Fibroblast of lung (primary cell): Measurements from ENCODE around the gene POU3F1. TPM values are rescaled to one million over a fixed set of nuclear protein-coding genes. Genes with fewer than 3 reads are reported as not detected.
A peak's percentile ranks its signal among the peaks of the same experiment; 100 is the strongest.

Experiments used
- DNase-seq, 2 donors: peaks; one replicate each; pipeline versions ENCODE4 v3.0.0 to v3.0.0-alpha.2; 2010; ENCODE audit warnings: low read depth in 2 of 2
- H2AFZ ChIP-seq: 2 replicates; pipeline ENCODE4 v1.5.1; 2012; ENCODE audit warnings: low read length, control low read depth, inconsistent platforms
- H3K27ac ChIP-seq: 2 replicates; pipeline ENCODE4 v1.5.1; 2011; ENCODE audit warnings: low read length, control low read depth; ENCODE audit not compliant: insufficient read depth
- H3K27me3 ChIP-seq: 2 replicates; pipeline ENCODE4 v1.5.1; 2011; ENCODE audit warnings: mild to moderate bottlenecking, low read length; ENCODE audit not compliant: control insufficient read depth, insufficient read depth
- H3K36me3 ChIP-seq: 2 replicates; pipeline ENCODE4 v1.5.1; 2011; ENCODE audit warnings: low read length; ENCODE audit not compliant: control insufficient read depth, insufficient read depth
- H3K4me1 ChIP-seq: 2 replicates; pipeline ENCODE4 v1.5.1; 2011; ENCODE audit warnings: low read length; ENCODE audit not compliant: control insufficient read depth, insufficient read depth; ENCODE audit errors: extremely low read depth
- H3K4me2 ChIP-seq: 2 replicates; pipeline ENCODE4 v1.5.1; 2011; ENCODE audit warnings: low read length, control low read depth; ENCODE audit not compliant: insufficient read depth; ENCODE audit errors: extremely low read depth
- H3K4me3 ChIP-seq, 4 experiments: fragments of 200-600 bp in 1 of 4; sonication (generic) in 1 of 4; replicated peaks in 1 of 4; 2 replicates each; pipeline ENCODE4 v1.5.1; 2011 to 2016; ENCODE audit warnings: low read length in 4 of 4, low read depth in 3 of 4, mild to moderate bottlenecking in 3 of 4, control low read depth in 2 of 4, inconsistent platforms in 1 of 4, mixed read lengths in 1 of 4; ENCODE audit not compliant: insufficient read depth in 1 of 4; ENCODE audit errors: control extremely low read depth in 1 of 4
- H3K79me2 ChIP-seq: 2 replicates; pipeline ENCODE4 v1.5.1; 2012; ENCODE audit warnings: mild to moderate bottlenecking, low read length, inconsistent platforms; ENCODE audit not compliant: control insufficient read depth, insufficient read depth
- H3K9ac ChIP-seq: 2 replicates; pipeline ENCODE4 v1.5.1; 2011; ENCODE audit warnings: mild to moderate bottlenecking, low read length, control low read depth; ENCODE audit not compliant: insufficient read depth
- H3K9me3 ChIP-seq: 2 replicates; pipeline ENCODE4 v1.5.1; 2012; ENCODE audit warnings: low read depth, low read length; ENCODE audit not compliant: control insufficient read depth, insufficient read depth
- H4K20me1 ChIP-seq: 2 replicates; pipeline ENCODE4 v1.5.1; 2011; ENCODE audit warnings: low read length; ENCODE audit not compliant: control insufficient read depth, insufficient read depth; ENCODE audit errors: extremely low read depth
- CTCF ChIP-seq, 2 donors: IDR thresholded peaks in 1 of 2; conservative IDR thresholded peaks in 1 of 2; 1 replicate in 1 of 2; 2 replicates in 1 of 2; pipeline ENCODE4 v1.5.1; 2011 to 2012; ENCODE audit warnings: low read length in 2 of 2, control low read depth in 1 of 2, inconsistent platforms in 1 of 2, low read depth in 1 of 2, mild to moderate bottlenecking in 1 of 2
- EZH2 ChIP-seq: IDR thresholded peaks from 2 replicates; pipeline ENCODE4 v1.5.1; 2012; ENCODE audit warnings: low read length, control low read depth, mild to moderate bottlenecking; ENCODE audit errors: missing control alignments
- polyA plus RNA-seq, 2 donors: library from polyadenylated mRNA; depleted of rRNA in 1 of 2; stranded (reverse) in 1 of 2; unstranded in 1 of 2; fragments of >200 nt; gene quantifications; 2 replicates each; pipeline ENCODE4 v1.2.1, GENCODE V29; 2011 to 2012; ENCODE audit warnings: missing spikeins in 1 of 2
- total RNA-seq: library from RNA; depleted of rRNA; stranded (reverse); fragments of >200 nt; gene quantifications from 2 replicates; pipeline ENCODE4 v1.2.1, GENCODE V29; 2014

POU3F1 gene
- total and polyA plus RNA-seq, 2 donors (not counting 1 experiment from before 2014, with no cell fraction given) = under 0.01 TPM; not detected in 1

GRCh38 chr1:38029081-38029681, 17.4 kb downstream of the POU3F1 start:
- Histone ChIP-seq H3K27me3 (no peaks in the 10 kb centered on the region), H3K4me2 (peak overlapping the region; percentile 64), H4K20me1 (no peaks in the 10 kb centered on the region), H3K4me3 (no peak overlapping the region), H3K27ac (peak overlapping the region; percentile 54), H3K4me1 (peaks cover 16% of the 10 kb centered on the region), H3K79me2 (no peaks in the 10 kb centered on the region), H3K36me3 (peaks cover 7% of the 10 kb centered on the region), H3K9ac (no peak overlapping the region), H2AFZ (no peak overlapping the region), H3K9me3 (no peaks in the 10 kb centered on the region)
- DNase-seq = peak; percentile 46 to 53
- TF ChIP-seq EZH2 = no peak
- peak in 1 of 2 donors; percentile 27 for TF ChIP-seq CTCF (conservative IDR thresholded peaks at IDR 0.05 in 1 of 2, IDR thresholded peaks at IDR 0.05 in 1 of 2; ENCODE audit: low read depth in 1 of 2, low read length in 2 of 2)

GRCh38 chr1:38028671-38029070, 17.9 kb downstream of the POU3F1 start:
- H3K9me3 ChIP-seq = no peaks in the 10 kb centered on the region
- H3K27me3 ChIP-seq = no peaks in the 10 kb centered on the region
- H3K4me1 ChIP-seq = peaks cover 16% of the 10 kb centered on the region
- H3K4me3 ChIP-seq = no peak overlapping the region
- no peak overlapping the region for H3K27ac ChIP-seq
- H3K36me3 ChIP-seq = peaks cover 7% of the 10 kb centered on the region
- TF ChIP-seq EZH2 (no peak), CTCF (conservative IDR thresholded peaks at IDR 0.05 in 1 of 2, IDR thresholded peaks at IDR 0.05 in 1 of 2; ENCODE audit: low read depth in 1 of 2, low read length in 2 of 2) (peak in 1 of 2 donors; percentile 3)
- H3K79me2 ChIP-seq = no peaks in the 10 kb centered on the region
- DNase-seq = no peak
- no peak overlapping the region for H3K4me2 ChIP-seq
- no peaks in the 10 kb centered on the region for H4K20me1 ChIP-seq
- H2AFZ ChIP-seq = no peak overlapping the region
- no peak overlapping the region for H3K9ac ChIP-seq

GRCh38 chr1:38028105-38028591, 18.4 kb downstream of the POU3F1 start:
- H3K4me1 ChIP-seq = peaks cover 16% of the 10 kb centered on the region
- DNase-seq = no peak
- no peak overlapping the region for H3K9ac ChIP-seq
- H3K79me2 ChIP-seq = no peaks in the 10 kb centered on the region
- no peaks in the 10 kb centered on the region for H3K9me3 ChIP-seq
- no peaks in the 10 kb centered on the region for H3K27me3 ChIP-seq
- no peak overlapping the region for H3K4me2 ChIP-seq
- TF ChIP-seq CTCF (conservative IDR thresholded peaks at IDR 0.05 in 1 of 2, IDR thresholded peaks at IDR 0.05 in 1 of 2; ENCODE audit: low read depth in 1 of 2, low read length in 2 of 2) (no peak), EZH2 (no peak)
- H3K27ac ChIP-seq = no peak overlapping the region
- peaks cover 9% of the 10 kb centered on the region for H3K36me3 ChIP-seq
- H4K20me1 ChIP-seq = no peaks in the 10 kb centered on the region
- no peak overlapping the region for H2AFZ ChIP-seq
- no peak overlapping the region for H3K4me3 ChIP-seq
